WTC11 (cell line): ENCODE data around the gene CD79A. TPM values are rescaled to one million over a fixed set of nuclear protein-coding genes. Genes with fewer than 3 reads are reported as not detected.

ENCODE experiments used
- ATAC-seq: fragments of 200-7000 bp; cut with Tn5 transposase; 2 replicates; pipeline ENCODE4 v1.10.0; 2021; ENCODE audit warnings: mild to moderate bottlenecking, moderate library complexity
- CTCF ChIA-PET: fragments of 300-600 bp; sonication (Branson Sonifier 250); formaldehyde crosslinking; loops from one replicate; lab custom pipeline; 2021; ENCODE audit warnings: antibody characterized with exemption; lab: Charles Lee
- POLR2A ChIA-PET: fragments of 350-600 bp; sonication (Branson Sonifier 250); formaldehyde crosslinking; loops from one replicate; lab custom pipeline; 2021; ENCODE audit warnings: antibody characterized with exemption; lab: Charles Lee
- DNase-seq: peaks from one replicate; pipeline ENCODE4 v3.0.0; 2021; ENCODE audit warnings: low spot score
- H3K27ac Mint-ChIP-seq: 2 replicates; pipeline ENCODE4 v1.8.0; 2021; ENCODE audit warnings: mixed read lengths
- H3K27me3 Mint-ChIP-seq: 2 replicates; pipeline ENCODE4 v1.8.0; 2021; ENCODE audit warnings: low read depth, mild to moderate bottlenecking, moderate library complexity, mixed read lengths
- H3K36me3 Mint-ChIP-seq: 2 replicates; pipeline ENCODE4 v1.8.0; 2021; ENCODE audit warnings: mixed read lengths
- H3K4me1 Mint-ChIP-seq: 2 replicates; pipeline ENCODE4 v1.8.0; 2022; ENCODE audit warnings: mixed read lengths
- H3K4me3 Mint-ChIP-seq: 2 replicates; pipeline ENCODE4 v1.8.0; 2021; ENCODE audit warnings: mild to moderate bottlenecking, moderate library complexity, mixed read lengths
- H3K9me3 Mint-ChIP-seq: 2 replicates; pipeline ENCODE4 v1.8.0; 2021; ENCODE audit warnings: mixed read lengths
- AR ChIP-seq: fragments of 250-450 bp; sonication (Bioruptor Pico); IDR thresholded peaks from 2 replicates; pipeline ENCODE4 v1.9.0; 2021; ENCODE audit warnings: mild to moderate bottlenecking
- CBFB ChIP-seq: sonication (generic); formaldehyde crosslinking; IDR thresholded peaks from 2 replicates; pipeline ENCODE4 v1.8.1; 2022; ENCODE audit warnings: mild to moderate bottlenecking, low read depth, missing genetic modification reagents
- ELF4 ChIP-seq: sonication (generic); formaldehyde crosslinking; IDR thresholded peaks from 2 replicates; pipeline ENCODE4 v1.8.1; 2022; ENCODE audit warnings: low read depth, mild to moderate bottlenecking, moderate library complexity, missing genetic modification reagents
- FOXK1 ChIP-seq: sonication (generic); formaldehyde crosslinking; IDR thresholded peaks from 2 replicates; pipeline ENCODE4 v1.8.0; 2022; ENCODE audit warnings: mild to moderate bottlenecking, moderate library complexity, missing genetic modification reagents
- FOXP4 ChIP-seq: sonication (generic); formaldehyde crosslinking; IDR thresholded peaks from 2 replicates; pipeline ENCODE4 v1.8.0; 2022; ENCODE audit warnings: mild to moderate bottlenecking, missing genetic modification reagents
- IRF1 ChIP-seq: sonication (generic); formaldehyde crosslinking; IDR thresholded peaks from 2 replicates; pipeline ENCODE4 v1.8.0; 2023; ENCODE audit warnings: missing genetic modification reagents
- NFATC4 ChIP-seq: fragments of 250-450 bp; sonication (Bioruptor Pico); IDR thresholded peaks from 2 replicates; pipeline ENCODE4 v1.9.0; 2021; ENCODE audit warnings: mild to moderate bottlenecking
- NFYB ChIP-seq: sonication (generic); formaldehyde crosslinking; conservative IDR thresholded peaks from 2 replicates; pipeline ENCODE4 v1.8.0; 2022; ENCODE audit warnings: low read depth, missing genetic modification reagents
- NR3C1 ChIP-seq: sonication (generic); formaldehyde crosslinking; conservative IDR thresholded peaks from 2 replicates; pipeline ENCODE4 v1.8.1; 2023; ENCODE audit warnings: low read depth, mild to moderate bottlenecking, missing genetic modification reagents
- RORB ChIP-seq: fragments of 250-450 bp; sonication (Bioruptor Pico); IDR thresholded peaks from 2 replicates; pipeline ENCODE4 v1.9.0; 2021; ENCODE audit warnings: mild to moderate bottlenecking
- SMAD3 ChIP-seq: sonication (generic); formaldehyde crosslinking; IDR thresholded peaks from 2 replicates; pipeline ENCODE4 v1.8.0; 2022; ENCODE audit warnings: missing genetic modification reagents, mild to moderate bottlenecking, borderline replicate concordance
- SMAD4 ChIP-seq: sonication (generic); formaldehyde crosslinking; IDR thresholded peaks from 2 replicates; pipeline ENCODE4 v1.8.0; 2022; ENCODE audit warnings: mild to moderate bottlenecking, missing genetic modification reagents
- SP1 ChIP-seq: sonication (generic); formaldehyde crosslinking; conservative IDR thresholded peaks from 2 replicates; pipeline ENCODE4 v1.8.1; 2022; ENCODE audit warnings: missing genetic modification reagents
- TCF7 ChIP-seq: sonication (generic); formaldehyde crosslinking; IDR thresholded peaks from 2 replicates; pipeline ENCODE4 v1.8.0; 2022; ENCODE audit warnings: mild to moderate bottlenecking, low read depth, missing genetic modification reagents, moderate library complexity
- TEAD4 ChIP-seq: sonication (generic); formaldehyde crosslinking; IDR thresholded peaks from 2 replicates; pipeline ENCODE4 v1.8.0; 2022; ENCODE audit warnings: mild to moderate bottlenecking, missing genetic modification reagents
- ZBTB43 ChIP-seq: sonication (generic); formaldehyde crosslinking; IDR thresholded peaks from 2 replicates; pipeline ENCODE4 v1.8.1; 2023; ENCODE audit warnings: mild to moderate bottlenecking, missing genetic modification reagents
- ZMAT4 ChIP-seq: fragments of 250-450 bp; sonication (Bioruptor Pico); IDR thresholded peaks from 2 replicates; pipeline ENCODE4 v1.9.0; 2021; ENCODE audit warnings: mild to moderate bottlenecking
- ZNF232 ChIP-seq: sonication (generic); formaldehyde crosslinking; IDR thresholded peaks from 2 replicates; pipeline ENCODE4 v1.8.0; 2022; ENCODE audit warnings: mild to moderate bottlenecking, missing genetic modification reagents
- ZNF281 ChIP-seq: sonication (generic); formaldehyde crosslinking; IDR thresholded peaks from 2 replicates; pipeline ENCODE4 v1.8.0; 2023; ENCODE audit warnings: mild to moderate bottlenecking, missing genetic modification reagents
- ZNF416 ChIP-seq: fragments of 250-450 bp; sonication (Bioruptor Pico); IDR thresholded peaks from 2 replicates; pipeline ENCODE4 v1.9.0; 2021; ENCODE audit warnings: mild to moderate bottlenecking, inconsistent platforms
- total RNA-seq: library from RNA; stranded (reverse); gene quantifications from 3 replicates; pipeline ENCODE4 v1.2.3, GENCODE V29; 2021

CD79A gene
- total RNA-seq, 1 experiment from 2014 or later = 0.42 TPM

GRCh38 chr19:41919948-41920712 lies 43.1 kb downstream of the CD79A start (continued):
- no peak for TF ChIP-seq FOXP4
- no peak for TF ChIP-seq ZNF416 (CRISPR knock-in tag)
- no peak for TF ChIP-seq SMAD3 (CRISPR knock-in tag)
- no peak for TF ChIP-seq IRF1 (CRISPR knock-in tag)
- no peak for TF ChIP-seq FOXK1 (CRISPR knock-in tag)
- TF ChIP-seq TCF7 (CRISPR knock-in tag) = no peak
- TF ChIP-seq, all 79 proteins: peak for 0

- CTCF ChIA-PET = interaction anchor here (0.7 to 2.1 kb wide), 4 partner anchors 10 to 214 kb away, joined by 3 to 14 read pairs (median 4); no protein-coding TSS in a partner anchor
These were observed 44.0 kb downstream of the CD79A start for GRCh38 chr19:41920882-41921576.

More at GRCh38 chr19:41920882-41921576, 44.0 kb downstream of the CD79A start:
- no peaks in the 10 kb centered on the region for H3K9me3 Mint-ChIP-seq
- peaks cover 10% of the 10 kb centered on the region for H3K4me1 Mint-ChIP-seq
- H3K27me3 Mint-ChIP-seq = no peaks in the 10 kb centered on the region
- no peak for DNase-seq
- H3K4me3 Mint-ChIP-seq = peak overlapping the region; percentile 16
- TF ChIP-seq AR (CRISPR knock-in tag) (no peak), ZMAT4 (no peak), FOXP4 (no peak), ELF4 (CRISPR knock-in tag) (no peak), SP1 (CRISPR knock-in tag) (no peak), NFATC4 (no peak), SMAD4 (CRISPR knock-in tag) (no peak), TEAD4 (CRISPR knock-in tag) (no peak), ZBTB43 (CRISPR knock-in tag) (no peak), ZNF232 (CRISPR knock-in tag) (no peak), NR3C1 (CRISPR knock-in tag) (no peak), ZNF281 (CRISPR knock-in tag) (no peak), RORB (no peak), NFYB (no peak), CBFB (CRISPR knock-in tag) (no peak)
- H3K27ac Mint-ChIP-seq = no peak overlapping the region
- no peaks in the 10 kb centered on the region for H3K36me3 Mint-ChIP-seq
- POLR2A ChIA-PET = interaction anchor here (1.0 to 1.5 kb wide), 2 partner anchors 15 to 48 kb away, joined by 3 to 5 read pairs; no protein-coding TSS in a partner anchor
- peak; percentile 14; the same call in 1 of the 2 replicates for ATAC-seq
